Choroid plexus epithelial cell (primary cell): ENCODE results near the gene YBX2.

Experiments
- DNase-seq: peaks from one replicate; pipeline ENCODE4 v3.0.0-alpha.2; 2010; ENCODE audit warnings: low read depth
- H3K4me3 ChIP-seq: 2 replicates; pipeline ENCODE4 v1.5.1; 2011; ENCODE audit warnings: low read depth, mild to moderate bottlenecking, control low read depth, low read length, moderate library complexity
- TF ChIP-seq, protein P1 (sequence below): conservative IDR thresholded peaks from 2 replicates; pipeline ENCODE4 v1.5.1; 2011; ENCODE audit warnings: low read depth, mild to moderate bottlenecking, control low read depth, inconsistent platforms, low read length, moderate library complexity

The YBX2 gene

DNA sequence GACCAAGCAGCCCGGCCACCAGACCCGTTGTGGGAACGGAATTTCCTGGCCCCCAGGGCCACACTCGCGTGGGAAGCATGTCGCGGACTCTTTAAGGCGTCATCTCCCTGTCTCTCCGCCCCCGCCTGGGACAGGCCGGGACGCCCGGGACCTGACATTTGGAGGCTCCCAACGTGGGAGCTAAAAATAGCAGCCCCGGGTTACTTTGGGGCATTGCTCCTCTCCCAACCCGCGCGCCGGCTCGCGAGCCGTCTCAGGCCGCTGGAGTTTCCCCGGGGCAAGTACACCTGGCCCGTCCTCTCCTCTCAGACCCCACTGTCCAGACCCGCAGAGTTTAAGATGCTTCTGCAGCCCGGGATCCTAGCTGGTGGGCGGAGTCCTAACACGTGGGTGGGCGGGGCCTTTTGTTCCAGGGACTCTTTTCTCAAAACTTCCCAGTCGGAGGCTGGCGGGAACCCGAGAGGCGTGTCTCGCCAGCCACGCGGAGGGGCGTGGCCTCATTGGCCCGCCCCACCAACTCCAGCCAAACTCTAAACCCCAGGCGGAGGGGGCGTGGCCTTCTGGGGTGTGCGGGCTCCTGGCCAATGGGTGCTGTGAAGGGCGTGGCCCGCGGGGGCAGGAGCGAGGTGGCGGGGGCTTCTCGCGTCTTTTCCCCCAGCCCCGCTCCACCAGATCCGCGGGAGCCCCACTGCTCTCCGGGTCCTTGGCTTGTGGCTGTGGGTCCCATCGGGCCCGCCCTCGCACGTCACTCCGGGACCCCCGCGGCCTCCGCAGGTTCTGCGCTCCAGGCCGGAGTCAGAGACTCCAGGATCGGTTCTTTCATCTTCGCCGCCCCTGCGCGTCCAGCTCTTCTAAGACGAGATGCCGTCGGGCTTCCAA is 13.1 kb downstream of the YBX2 start, which contains the start of gene SLC2A4:
SLC2A4 (plus strand) TSS at position 645 of the 879 bp plus-strand sequence; CDS start at position 862, 217 bp downstream.
- TF ChIP-seq, protein P1, sequence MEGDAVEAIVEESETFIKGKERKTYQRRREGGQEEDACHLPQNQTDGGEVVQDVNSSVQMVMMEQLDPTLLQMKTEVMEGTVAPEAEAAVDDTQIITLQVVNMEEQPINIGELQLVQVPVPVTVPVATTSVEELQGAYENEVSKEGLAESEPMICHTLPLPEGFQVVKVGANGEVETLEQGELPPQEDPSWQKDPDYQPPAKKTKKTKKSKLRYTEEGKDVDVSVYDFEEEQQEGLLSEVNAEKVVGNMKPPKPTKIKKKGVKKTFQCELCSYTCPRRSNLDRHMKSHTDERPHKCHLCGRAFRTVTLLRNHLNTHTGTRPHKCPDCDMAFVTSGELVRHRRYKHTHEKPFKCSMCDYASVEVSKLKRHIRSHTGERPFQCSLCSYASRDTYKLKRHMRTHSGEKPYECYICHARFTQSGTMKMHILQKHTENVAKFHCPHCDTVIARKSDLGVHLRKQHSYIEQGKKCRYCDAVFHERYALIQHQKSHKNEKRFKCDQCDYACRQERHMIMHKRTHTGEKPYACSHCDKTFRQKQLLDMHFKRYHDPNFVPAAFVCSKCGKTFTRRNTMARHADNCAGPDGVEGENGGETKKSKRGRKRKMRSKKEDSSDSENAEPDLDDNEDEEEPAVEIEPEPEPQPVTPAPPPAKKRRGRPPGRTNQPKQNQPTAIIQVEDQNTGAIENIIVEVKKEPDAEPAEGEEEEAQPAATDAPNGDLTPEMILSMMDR: no peak
- peak; percentile 96 for DNase-seq
- peak within 1 kb of the TSS; percentile 54 for H3K4me3 ChIP-seq

GRCh38 chr17:7280519-7281073 is 13.8 kb downstream of the YBX2 start:
- peak; percentile 82 for DNase-seq
- H3K4me3 ChIP-seq: peak overlapping the region; percentile 37
- TF ChIP-seq, protein P1: peak; percentile 95

- no peak for DNase-seq
- H3K4me3 ChIP-seq: no peak overlapping the region
- TF ChIP-seq, protein P1: no peak
These were observed 15.0 kb downstream of the YBX2 start for GRCh38 chr17:7279448-7279847.

GRCh38 chr17:7266784-7267183 is 27.7 kb downstream of the YBX2 start:
- H3K4me3 ChIP-seq: no peak overlapping the region
- no peak for DNase-seq
- TF ChIP-seq, protein P1: no peak

DNA sequence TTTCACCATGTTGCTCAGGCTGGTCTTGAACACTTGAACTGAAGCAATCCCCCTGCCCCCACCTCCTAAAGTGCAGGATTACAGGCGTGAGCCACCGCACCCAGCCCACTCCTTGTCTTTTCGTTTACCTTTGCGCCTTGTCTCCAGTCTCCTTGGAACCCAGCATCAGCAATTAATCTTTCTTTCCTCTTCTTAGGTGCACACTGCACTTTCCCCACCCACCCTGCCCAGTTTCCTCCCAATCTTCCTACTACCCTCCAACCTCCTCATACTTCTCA is 30.7 kb downstream of the YBX2 start:
- H3K4me3 ChIP-seq: no peak overlapping the region
- DNase-seq: no peak
- TF ChIP-seq, protein P1: no peak

GRCh38 chr17:7262935-7263800 is 31.3 kb downstream of the YBX2 start:
- TF ChIP-seq, protein P1: no peak
- peak overlapping the region; percentile 24 for H3K4me3 ChIP-seq

More at GRCh38 chr17:7262935-7263800, 31.3 kb downstream of the YBX2 start:
- DNase-seq: no peak
